ENCODE measurements around the gene EFNA5.

The EFNA5 gene

GRCh38 chr5:107672211-107673038, 1.7 kb upstream of the EFNA5 start:
- DNase-seq (ENCODE audit: low spot score) = peak; percentile 62

GRCh38 chr5:107671742-107672210, 1.0 kb upstream of the EFNA5 start:
- peak; percentile 30 for DNase-seq (ENCODE audit: low spot score)

GRCh38 chr5:107670087-107670931, 428 bp downstream of the EFNA5 start:
- peak; percentile 17 for DNase-seq (ENCODE audit: low spot score)

- peak; percentile 28 for DNase-seq (ENCODE audit: low spot score)
Measured at GRCh38 chr5:107669096-107670031, 1.4 kb downstream of the EFNA5 start.

- no peak for DNase-seq (ENCODE audit: low spot score)
Measured at GRCh38 chr5:107668154-107669095, 2.3 kb downstream of the EFNA5 start.

- DNase-seq (ENCODE audit: low spot score) = no peak
Measured at GRCh38 chr5:107666051-107666655, 4.6 kb downstream of the EFNA5 start.

- no peak for DNase-seq (ENCODE audit: low spot score)
Measured at GRCh38 chr5:107665036-107665570, 5.6 kb downstream of the EFNA5 start.

GRCh38 chr5:107663697-107664096, 7.0 kb downstream of the EFNA5 start:
- DNase-seq (ENCODE audit: low spot score) = no peak

GRCh38 chr5:107661650-107662044, 9.1 kb downstream of the EFNA5 start:
- DNase-seq (ENCODE audit: low spot score) = no peak

- DNase-seq (ENCODE audit: low spot score) = no peak
Measured at GRCh38 chr5:107661038-107661649, 9.6 kb downstream of the EFNA5 start.

- no peak for DNase-seq (ENCODE audit: low spot score)
Measured at GRCh38 chr5:107658528-107658927, 12.2 kb downstream of the EFNA5 start.

- DNase-seq (ENCODE audit: low spot score) = no peak
Measured at GRCh38 chr5:107655831-107656230, 14.9 kb downstream of the EFNA5 start.

GRCh38 chr5:107654827-107655226, 15.9 kb downstream of the EFNA5 start:
- DNase-seq (ENCODE audit: low spot score) = no peak

- DNase-seq (ENCODE audit: low spot score) = no peak
Measured at GRCh38 chr5:107653685-107654084, 17.1 kb downstream of the EFNA5 start.

- no peak for DNase-seq (ENCODE audit: low spot score)
Measured at GRCh38 chr5:107652839-107653607, 17.7 kb downstream of the EFNA5 start.

- DNase-seq (ENCODE audit: low spot score) = no peak
Measured at GRCh38 chr5:107652408-107652807, 18.3 kb downstream of the EFNA5 start.

GRCh38 chr5:107651325-107651724, 19.4 kb downstream of the EFNA5 start:
- DNase-seq (ENCODE audit: low spot score) = no peak

- DNase-seq (ENCODE audit: low spot score) = no peak
Measured at GRCh38 chr5:107646418-107646817, 24.3 kb downstream of the EFNA5 start.

- DNase-seq (ENCODE audit: low spot score) = no peak
Measured at GRCh38 chr5:107640568-107640967, 30.2 kb downstream of the EFNA5 start.
